SK-N-DZ (cell line): ENCODE results near the gene LTB4R.

ENCODE experiments used
- DNase-seq: peaks from one replicate; pipeline ENCODE4 v3.0.0-alpha.2; 2015; ENCODE audit warnings: low spot score

LTB4R gene

DNA sequence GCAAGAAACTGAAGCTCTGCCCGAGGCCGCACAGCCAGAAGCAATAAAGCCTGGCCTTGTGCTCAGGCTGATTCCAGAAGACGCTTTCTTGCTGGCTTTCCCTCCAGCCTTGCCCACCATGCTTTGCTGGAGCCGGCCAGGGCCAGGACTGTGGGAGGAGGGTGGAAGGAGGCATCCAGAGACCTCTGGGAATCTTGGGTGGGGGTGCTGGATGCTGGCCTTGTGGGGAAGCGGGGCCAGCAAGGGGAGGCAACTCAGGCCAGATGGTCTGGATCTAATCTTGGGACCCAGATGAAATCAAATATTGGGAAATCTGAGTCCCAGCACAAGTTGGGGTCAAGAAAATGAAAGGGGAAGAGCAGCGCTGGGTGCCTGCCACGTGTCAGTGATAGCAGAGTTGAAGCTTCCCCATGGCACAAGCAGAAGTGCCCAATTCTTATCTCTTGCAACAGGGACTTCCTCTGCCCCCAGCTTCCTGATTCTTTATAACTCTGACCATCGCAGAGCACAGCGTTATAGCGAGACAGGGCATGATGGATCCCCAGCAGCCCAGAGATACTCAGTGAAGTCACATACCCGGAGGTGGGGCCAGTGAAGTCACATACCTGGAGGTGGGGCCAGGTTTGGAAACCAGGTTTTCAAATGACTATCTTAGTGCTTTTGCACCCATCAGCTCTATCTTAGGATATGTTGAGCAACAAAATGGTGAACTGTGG, 33.5 kb upstream of the LTB4R start:
- DNase-seq: no peak

DNA sequence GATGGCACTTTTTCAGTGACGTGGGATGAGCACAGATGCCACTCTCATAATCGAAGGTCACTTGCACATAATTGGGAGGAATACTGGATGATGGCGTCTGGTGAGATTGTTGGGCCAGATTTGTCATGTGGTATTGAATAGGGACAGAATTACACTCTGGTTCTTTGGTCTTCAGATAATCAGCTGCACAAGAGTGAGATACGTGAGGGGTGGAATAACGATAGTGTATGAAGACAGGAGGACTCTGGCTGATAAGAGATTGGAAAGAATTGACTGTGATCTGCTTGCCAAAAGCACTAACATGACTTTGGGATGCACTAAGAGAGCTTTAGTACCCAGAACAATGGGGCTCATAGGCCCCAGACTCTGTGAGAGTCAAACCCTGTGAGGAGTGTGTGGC, 32.9 kb upstream of the LTB4R start:
- no peak for DNase-seq

DNA sequence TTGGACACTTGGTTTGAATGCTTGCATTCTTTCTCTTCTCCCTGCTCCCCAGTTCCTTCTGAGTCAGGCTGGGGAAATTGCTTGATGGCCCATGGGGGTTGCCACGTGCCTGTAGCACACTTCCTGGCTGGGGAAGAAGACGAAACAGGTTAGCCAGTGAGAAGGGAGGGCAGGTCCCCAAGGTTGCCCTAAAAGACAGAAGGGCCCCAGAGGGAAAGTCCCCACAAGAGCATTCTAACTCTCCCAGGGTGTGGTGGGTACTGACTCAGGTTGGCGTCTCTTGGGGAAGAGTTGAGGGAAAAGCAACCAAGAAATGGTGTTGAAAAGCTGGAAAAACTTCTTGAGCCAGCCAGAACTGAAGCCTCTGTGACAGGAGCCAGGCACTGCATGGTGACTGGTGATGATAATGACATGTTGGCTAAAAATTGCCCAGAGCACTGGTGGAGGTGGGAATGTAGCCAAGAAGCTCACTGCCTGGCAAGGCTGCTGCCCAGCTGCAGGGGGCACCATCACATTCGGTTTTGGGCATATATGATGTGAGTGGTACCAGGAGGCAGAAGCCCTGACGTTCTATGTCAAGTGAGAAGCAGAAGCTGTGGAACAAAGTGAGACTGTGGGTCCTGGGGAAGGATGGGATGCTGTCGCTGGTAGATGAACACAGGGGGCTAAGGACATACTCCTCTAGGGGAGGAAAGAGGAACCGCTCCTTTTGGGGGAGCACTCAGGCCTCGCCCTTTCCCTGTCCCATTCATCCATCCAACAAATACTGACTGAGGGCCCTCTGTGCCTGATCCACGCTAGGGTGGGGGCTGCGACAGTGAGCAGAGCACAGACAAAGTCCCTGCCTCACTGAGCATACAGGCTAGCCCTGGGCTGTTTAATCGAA, 31.8 kb upstream of the LTB4R start:
- DNase-seq: no peak

DNA sequence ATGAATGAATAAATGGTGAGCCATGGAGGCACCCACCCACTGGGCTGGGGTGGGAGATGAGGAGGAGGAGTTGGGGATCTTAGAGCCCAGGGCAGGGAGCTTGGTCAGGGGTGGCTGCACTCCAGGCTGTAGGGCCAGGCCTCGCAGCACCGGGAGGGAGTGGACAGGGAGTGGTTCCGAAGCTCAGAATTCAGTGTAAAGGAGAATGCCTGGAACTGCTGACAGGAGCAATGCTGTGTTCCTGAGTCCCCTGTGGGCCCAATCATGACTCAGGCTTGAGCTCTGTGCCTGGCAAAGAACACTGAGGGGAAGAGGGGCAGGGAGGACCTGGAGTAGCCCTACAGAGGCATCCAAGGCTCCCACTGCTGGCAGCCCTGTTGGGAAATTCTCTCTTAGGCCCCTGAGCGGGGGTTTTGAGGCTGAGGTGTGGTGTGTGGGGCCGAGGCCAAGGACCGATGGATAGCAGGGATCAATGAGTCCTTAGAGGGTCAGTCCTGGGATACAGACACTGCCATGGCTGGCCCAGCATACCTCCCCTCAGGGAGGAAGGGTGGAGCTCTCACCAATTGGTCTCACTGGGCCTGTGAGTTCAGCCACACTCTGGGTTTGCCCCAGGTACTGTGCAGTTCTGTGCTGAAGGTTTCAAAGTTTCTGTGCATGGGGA, 30.4 kb upstream of the LTB4R start:
- DNase-seq: no peak

DNA sequence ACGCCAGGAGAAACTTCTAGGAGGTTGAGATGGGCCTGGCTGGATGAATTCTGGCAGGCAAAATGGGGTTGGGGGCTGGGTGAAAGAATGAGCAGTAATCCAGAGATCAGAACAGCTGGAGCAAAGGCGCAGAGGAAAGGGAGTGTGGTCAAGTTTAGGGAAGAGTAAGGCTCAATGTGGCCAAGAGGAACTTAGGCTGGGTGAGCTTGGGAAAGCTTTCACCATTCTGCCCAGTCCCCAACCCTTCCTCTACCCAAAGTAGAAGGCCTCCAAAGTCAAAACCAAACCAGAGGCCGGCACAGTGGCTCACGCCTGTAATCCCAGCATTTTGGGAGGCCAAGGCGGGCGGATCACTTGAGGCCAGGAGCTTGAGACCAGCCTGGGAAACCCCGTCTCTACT, 29.7 kb upstream of the LTB4R start:
- DNase-seq: no peak

DNA sequence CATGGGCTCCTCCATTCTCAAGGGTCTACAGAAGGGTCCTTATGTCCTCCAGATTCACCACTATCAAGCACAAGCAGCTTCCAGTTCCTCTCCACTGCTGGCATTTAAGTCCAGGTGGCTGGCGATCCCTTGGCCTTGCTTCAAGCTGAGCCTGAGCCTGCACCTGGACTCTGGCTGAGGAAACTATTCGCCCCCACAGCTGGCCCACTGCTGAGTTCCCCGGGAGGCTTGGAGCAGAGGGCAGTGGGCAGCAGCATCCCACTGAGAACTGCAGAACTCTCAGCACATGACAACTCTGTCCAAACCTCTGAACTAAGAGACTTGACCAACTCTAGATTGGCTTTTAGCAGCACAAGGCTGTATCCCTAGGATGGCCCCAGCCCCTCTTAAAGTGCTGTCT, 28.6 kb upstream of the LTB4R start:
- DNase-seq: no peak

DNA sequence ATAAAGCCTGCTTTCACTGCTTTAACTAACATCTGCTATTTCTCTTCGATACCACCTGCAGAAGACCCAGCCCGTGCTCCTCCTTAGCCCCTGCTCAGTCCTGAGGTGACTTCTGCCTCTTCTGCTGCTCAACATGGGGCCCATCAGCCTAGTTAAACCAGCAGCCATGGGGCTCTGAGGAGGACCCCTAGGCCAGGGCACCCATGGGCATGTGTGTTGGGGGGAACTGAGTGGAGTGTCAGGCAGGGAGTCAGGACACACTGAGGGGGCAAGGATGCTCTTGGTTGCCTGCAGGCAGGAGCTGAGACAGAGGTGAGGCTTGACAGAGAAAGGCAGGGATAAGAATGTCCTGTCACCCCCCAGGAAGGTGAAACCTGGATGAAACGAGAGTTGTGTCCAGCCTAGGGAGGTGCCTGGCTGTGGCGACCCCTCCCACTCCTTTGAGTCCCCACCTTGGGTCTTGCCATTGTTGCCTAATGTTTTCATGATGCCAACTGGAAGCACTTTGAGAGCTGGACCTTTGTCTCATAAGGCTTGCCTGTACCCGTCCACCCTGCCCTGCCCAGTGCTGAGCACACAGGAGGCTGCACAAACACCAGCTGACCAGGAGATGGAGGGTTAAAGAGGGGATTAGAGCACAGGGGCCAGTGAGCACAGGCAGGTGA, 27.4 kb upstream of the LTB4R start:
- no peak for DNase-seq

DNA sequence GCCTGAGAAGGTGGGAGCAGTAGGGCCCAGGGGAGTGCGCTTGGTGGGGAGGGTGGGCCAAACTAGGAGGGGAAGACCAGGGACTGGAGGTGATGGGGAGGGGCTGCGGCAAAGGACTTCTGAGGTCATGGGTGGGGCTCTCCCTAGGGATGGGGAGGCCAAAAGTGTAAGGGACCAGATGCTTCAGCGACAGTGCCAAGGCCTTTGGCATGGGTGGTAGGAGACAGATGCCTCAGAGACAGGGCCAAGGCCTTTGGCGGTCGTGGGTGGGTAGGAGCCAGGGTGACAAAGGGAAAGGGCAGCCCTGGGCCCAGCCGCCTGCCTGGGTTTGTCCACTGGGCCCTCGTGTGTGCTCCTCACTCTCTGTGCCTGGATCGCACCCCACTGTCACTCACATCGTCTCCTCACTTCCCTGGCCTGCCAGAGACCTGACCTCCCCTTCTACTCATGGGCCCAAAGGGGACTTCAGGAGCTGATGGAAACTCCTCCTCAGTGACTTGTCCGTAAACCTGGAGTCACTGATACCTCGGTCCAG, 26.7 kb upstream of the LTB4R start:
- DNase-seq: no peak

DNA sequence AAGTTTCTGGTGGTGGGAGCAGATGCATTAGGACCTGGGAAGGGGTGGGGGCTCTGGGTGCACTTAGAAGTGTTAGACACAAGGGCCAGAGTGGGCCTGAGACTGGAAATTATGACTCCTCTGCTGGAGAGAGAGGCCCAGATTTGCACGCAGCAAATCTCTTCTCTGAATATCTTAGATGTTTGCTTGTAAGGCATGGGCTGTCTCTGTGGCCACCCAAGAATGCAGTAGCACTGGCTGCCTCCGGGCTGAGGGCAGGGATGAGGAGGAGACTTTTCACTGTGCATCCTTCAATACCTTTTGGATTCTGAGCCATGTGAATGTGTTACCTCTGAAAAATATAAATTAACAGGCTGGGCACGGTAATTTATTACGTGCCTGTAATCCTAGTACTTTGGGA, 26.0 kb upstream of the LTB4R start:
- DNase-seq: no peak

DNA sequence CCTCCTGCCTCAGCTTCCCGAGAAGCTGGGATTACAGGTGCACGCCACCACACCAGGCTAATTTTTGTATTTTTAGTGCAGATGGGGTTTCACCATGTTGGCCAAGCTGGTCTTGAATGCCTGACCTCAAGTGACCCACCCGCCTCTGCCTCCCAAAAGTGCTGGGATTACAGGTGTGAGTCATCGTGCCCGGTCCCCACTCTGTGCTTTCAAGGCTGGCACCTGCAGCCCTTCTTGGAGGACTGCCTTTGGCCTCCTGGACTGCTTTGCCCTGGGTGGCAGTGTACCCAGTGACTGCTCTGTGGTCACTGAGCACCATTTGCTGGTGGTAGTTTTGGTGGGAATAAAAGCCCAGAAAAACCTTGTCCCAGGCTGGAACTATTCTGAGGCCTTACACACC, 24.3 kb upstream of the LTB4R start:
- no peak for DNase-seq

DNA sequence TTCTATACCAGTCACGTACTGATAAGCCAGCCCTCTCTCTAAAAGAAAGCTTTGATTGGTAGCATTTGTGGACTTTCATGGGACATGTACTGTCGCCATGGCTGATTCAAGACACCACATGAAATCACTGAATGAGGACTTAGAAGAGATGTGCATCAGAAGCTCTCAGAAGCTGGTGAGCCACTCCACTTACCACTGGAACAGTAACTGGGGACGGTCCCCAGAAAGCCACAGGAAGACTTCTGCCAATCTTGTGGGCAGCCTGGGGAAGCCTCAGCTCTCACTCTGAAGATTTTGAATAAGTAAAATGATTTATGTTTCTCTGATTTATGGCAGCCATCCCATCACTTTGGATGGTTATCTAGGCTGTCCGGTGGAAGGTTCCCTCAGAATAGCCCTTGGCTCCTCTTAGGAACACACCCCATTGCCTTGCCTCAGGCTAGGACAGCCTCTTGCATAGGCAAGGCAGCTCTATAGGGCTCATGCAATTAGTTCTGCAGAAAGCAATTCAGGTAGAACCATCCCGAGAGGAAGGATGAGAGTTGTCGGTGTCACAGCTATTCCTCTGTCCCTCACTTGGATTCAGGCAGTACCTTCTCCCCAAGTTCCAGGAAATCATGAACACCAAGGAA, 21.5 kb upstream of the LTB4R start:
- DNase-seq: no peak

DNA sequence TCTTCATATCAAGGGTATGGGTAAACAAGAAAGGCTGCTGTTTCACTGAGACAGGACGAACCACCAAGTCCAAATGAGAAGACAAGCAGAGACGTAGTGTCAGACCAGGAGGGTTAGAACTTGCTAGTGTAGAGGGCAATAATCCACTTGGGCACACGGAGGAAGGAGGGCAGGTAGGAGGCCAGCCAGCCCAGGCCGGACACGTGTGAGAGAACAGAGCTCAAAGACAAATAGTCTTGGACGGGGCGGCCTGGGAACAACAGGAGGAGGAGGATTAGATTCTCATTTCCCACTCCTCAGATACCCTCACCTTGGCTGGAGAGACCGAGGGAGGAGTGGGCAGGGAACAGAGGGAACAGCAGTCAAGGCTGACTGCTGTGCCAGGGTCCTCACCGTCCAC, 20.6 kb upstream of the LTB4R start:
- no peak for DNase-seq

DNA sequence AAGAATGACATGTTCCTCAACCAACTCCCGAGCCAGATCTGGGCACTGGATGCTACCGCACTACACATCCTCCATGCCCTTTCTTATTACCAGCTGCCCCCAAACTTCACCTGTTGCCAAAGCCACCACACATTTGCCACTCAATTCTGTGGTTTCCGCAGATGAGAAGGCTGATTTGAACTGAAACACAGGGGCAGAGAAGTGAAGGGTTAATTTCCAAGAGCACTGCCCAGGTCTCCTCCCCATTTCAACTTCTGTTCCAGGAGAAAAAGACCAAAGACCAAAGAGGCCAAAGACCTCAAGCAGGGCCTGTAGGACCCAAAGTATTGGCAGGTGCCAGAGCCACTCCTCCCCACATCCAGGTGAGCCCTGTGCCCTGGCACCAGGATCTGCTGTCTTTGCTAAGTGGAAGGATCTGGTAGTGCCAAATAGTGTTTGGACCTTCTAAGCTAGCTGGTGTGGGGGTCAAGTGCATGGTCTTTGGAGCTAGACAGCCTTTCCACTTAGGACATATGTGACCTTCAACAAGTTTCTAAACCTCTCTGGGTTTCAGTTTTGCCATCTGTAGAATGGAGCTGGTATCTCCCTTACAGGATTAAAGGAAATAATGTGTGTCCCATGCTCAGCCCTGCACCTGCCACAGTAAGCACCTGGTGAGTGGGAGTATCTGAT, 19.7 kb upstream of the LTB4R start:
- DNase-seq: no peak

DNA sequence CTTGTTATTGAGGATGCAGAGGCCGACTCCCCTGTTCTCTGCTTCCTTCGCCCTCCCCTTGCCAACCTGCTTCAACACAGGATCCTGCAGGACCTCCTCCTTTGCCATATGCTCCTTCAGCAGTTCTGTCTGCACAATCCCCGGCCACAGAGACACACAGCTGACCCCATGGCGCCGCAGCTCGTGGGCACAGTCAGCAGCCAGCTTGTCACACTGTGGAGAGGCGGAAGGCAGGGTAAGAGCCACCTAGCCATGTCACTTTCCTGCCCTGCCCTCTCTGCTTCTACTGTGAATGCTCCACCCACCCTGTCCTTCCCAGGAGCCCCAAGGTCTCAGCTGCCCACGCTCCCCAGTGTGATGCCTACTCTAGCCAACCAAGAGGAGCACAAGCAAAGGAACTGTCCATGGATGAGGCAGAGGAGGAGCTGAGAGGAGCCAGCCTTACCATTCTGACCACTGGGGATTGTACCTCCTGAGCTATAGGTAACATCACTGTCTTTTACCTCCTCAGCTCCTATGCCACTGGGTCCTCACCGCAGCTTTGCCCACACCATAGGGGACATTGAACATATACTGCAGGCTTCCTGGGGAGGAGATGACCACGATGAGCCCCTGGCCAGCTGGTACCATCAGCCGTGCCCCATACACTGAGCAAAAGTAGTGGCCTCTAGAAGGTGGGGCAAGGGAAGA, 19.0 kb upstream of the LTB4R start:
- no peak for DNase-seq

DNA sequence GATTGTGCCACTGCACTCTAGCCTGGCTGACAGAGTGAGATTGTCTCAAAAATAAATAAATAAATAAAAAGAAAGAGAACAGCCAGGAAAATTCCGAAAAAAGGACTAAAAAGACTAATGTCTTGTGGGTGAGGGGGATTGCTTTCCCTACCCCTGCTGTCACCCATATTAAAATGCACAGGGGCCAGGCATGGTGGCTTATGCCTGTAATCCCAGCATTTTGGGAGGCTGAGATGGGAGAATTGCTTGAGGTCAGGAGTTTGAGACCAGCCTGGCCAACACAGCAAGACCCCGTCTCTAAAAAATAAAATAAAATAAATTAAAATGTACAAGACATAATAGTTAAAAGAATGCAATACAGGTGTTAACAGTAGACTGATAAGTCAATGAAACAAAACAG, 17.8 kb upstream of the LTB4R start:
- DNase-seq: no peak

DNA sequence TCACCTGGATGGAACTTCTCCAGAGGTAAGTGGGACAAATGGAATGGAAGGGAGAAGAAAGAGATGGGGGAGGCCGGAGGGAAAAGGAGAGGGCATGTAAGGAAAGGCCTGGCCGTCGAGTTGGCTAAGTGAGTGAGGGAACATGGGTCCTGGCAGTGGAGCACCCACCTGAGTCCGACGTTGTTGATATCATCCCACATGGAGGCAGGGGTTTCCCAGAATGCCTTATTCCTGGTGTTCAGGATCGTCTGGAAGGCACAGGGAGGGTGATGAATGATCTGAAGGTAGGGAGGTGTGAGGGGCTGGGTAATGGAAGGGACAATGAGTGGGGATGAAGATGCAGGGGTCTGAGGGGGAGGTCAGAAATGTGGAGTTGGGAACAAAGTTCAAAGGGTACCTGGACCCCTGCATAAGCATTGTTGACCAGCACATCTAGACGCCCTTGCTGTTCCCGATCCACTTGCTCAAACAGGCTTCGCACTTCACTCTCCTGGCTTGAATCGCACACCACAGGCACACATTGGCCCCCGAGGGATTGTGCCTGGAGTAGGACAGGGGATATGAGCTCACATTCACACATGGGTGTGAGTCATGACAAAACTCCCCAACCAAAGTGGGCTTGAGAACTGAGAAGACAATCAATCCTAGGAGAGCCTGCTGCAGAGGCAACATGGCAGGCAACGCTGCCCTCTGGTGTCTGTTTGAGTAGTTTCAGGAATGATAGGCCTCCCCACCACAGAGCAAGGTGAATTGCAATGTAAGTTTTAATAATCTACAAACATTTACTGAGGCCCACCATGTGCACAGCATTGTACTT, 14.8 kb upstream of the LTB4R start:
- peak; percentile 67 for DNase-seq

DNA sequence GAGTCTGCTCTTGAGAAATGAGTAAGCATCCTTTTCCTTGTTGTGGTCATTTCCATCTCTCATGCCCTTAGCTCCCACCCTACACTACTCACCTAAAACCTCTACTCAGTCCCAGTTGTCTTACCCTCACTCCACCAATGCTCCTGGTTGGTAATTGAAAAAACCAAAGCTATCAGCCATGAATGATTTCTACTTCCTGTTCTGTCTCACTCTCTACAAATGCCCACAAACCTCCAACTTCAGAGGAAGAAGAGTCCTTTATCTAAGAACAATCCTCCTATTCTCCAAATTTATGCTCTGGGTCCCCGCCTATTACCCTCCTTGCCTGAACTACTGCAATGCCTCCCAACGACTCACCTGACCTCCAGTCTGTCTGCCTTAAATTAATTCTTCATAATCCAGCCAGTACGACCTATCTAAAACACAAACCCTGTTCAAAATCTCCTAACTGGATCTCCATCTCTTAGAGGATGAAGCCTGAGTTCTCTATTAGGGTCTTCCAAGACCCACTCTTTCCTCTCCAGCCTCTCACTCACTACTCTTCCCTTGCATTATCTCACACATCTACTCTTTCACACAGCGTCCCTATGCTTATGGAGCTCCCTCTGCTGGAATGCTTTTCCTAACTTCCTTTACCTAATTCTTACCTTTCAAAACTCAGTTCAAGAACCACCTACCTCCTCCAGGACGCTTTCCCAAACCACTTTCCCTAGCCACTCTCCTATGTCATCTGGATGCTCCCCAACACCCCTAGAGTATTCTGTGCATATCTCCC, 13.9 kb upstream of the LTB4R start:
- peak; percentile 54 for DNase-seq

DNA sequence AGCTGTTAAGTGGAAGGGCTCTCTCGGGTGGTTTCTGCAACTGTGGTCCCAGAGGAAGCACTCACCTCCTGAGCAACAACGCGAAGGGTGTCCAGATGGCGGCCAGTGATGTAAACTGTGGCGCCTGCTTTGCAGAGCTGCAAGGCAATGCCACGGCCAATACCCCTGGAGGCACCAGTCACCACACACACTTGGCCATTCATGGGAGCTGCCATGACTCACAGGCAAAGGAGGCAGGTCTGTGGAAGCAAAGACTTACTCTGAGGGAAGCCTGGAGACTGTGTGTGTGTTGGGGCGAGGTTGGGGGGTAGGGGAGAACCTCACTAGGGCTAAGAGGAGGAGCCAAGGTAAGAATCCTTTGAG, 12.4 kb upstream of the LTB4R start:
- DNase-seq: no peak
